Right ventricle myocardium superior (tissue), 1 donor: ENCODE data around the gene UBE2Z. TPM values are rescaled to one million over a fixed set of nuclear protein-coding genes. Genes with fewer than 3 reads are reported as not detected.
"Not testable (repeated sequence)": the region's sequence is repeated elsewhere in the genome, so short reads cannot be mapped to it uniquely, and the experiment has no call there.

Source experiments
- ATAC-seq: fragments of 200-7000 bp; cut with Tn5 transposase; one replicate; pipeline ENCODE4 v1.9.1; 2020; ENCODE audit warnings: mild to moderate bottlenecking; ENCODE audit not compliant: poor library complexity
- DNase-seq: peaks from one replicate; pipeline ENCODE4 v3.0.0-alpha.2; 2020
- intact Hi-C: fragments of 100-400 bp; cut with DNase I; formaldehyde crosslinking; loops from one replicate; pipeline ENCODE4 v1.11.2; 2022
- long read RNA-seq: library from polyadenylated mRNA; unstranded; transcript quantifications from one replicate; pipeline ENCODE4 v2.0.0, GENCODE V29; 2021
- total RNA-seq: library from RNA; stranded (reverse); fragmentation: NEBNext Ultra II Directional; extraction: Animal tissue kit (Norgen Biotek cat#: 25700); gene quantifications from one replicate; pipeline ENCODE4 v1.2.1, GENCODE V29; 2021
- donor health status: DM: no; HTN: yes; CAD: no; lungs with severe emphysema.

Gene UBE2Z
- total RNA-seq = 36.7 TPM
- long read RNA-seq, full-length matches to known transcripts = 39 of 46 reads
- long read RNA-seq, partial matches to known transcripts = 7 of 46 reads
- long read RNA-seq, other reads (novel, unspliced or antisense) = 0 of 46 reads

GRCh38 chr17:48908047-48908843 is at the start of gene UBE2Z:
TSS of gene UBE2Z (plus strand) at chr17:48908407. CDS start at chr17:48908504, 97 bp downstream.
- DNase-seq = peak; percentile 96
- peak; percentile 98 for ATAC-seq
- intact Hi-C loops = no loop called here

GRCh38 chr17:48860034-48860433 is 48.2 kb upstream of the UBE2Z start:
- ATAC-seq (no peak), DNase-seq (no peak)
- intact Hi-C loops = no loop called here

GRCh38 chr17:48860456-48860855 is 47.8 kb upstream of the UBE2Z start:
- no peak for DNase-seq
- intact Hi-C loops = no loop called here
- no peak for ATAC-seq

- no peak for DNase-seq
- intact Hi-C loops = no loop called here
- no peak for ATAC-seq
These were observed 39.2 kb upstream of the UBE2Z start for GRCh38 chr17:48868916-48869500.

GRCh38 chr17:48869821-48870318 is 38.3 kb upstream of the UBE2Z start:
- intact Hi-C loops = no loop called here
- ATAC-seq (peak; percentile 23), DNase-seq (no peak)

GRCh38 chr17:48871035-48871550 is 37.1 kb upstream of the UBE2Z start:
- intact Hi-C loops = no loop called here
- DNase-seq (no peak), ATAC-seq (no peak)

GRCh38 chr17:48871551-48872351 is 36.5 kb upstream of the UBE2Z start:
- intact Hi-C loops = no loop called here
- ATAC-seq = peak; percentile 42
- peak; percentile 48 for DNase-seq

- DNase-seq, ATAC-seq, intact Hi-C loops: not testable (repeated sequence)
These were observed 35.8 kb upstream of the UBE2Z start for GRCh38 chr17:48872409-48872808.

GRCh38 chr17:48873209-48873608 is 35.0 kb upstream of the UBE2Z start:
- ATAC-seq (peak; percentile 36), DNase-seq (no peak)
- intact Hi-C loops = no loop called here

- intact Hi-C loops = no loop called here
- no peak for ATAC-seq
These were observed 34.3 kb upstream of the UBE2Z start for GRCh38 chr17:48873696-48874443.

GRCh38 chr17:48878920-48879898 is 29.0 kb upstream of the UBE2Z start:
- ATAC-seq = peak; percentile 93
- DNase-seq = no peak
- intact Hi-C loops = loop anchor here (2.0 to 5.0 kb wide), 4 partner anchors 64 to 207 kb away; partner anchors contain the start of gene HOXB13

More at GRCh38 chr17:48873696-48874443, 34.3 kb upstream of the UBE2Z start:
- DNase-seq = no peak

GRCh38 chr17:48882272-48882671 is 25.9 kb upstream of the UBE2Z start:
- ATAC-seq (no peak), DNase-seq (no peak)
- intact Hi-C loops = no loop called here

- DNase-seq (no peak), ATAC-seq (no peak)
- intact Hi-C loops = no loop called here
These were observed 25.0 kb upstream of the UBE2Z start for GRCh38 chr17:48883171-48883570.

GRCh38 chr17:48890086-48890485 is 18.1 kb upstream of the UBE2Z start:
- intact Hi-C loops = no loop called here
- DNase-seq = no peak
- no peak for ATAC-seq

GRCh38 chr17:48892940-48893645 is 15.1 kb upstream of the UBE2Z start:
- ATAC-seq (no peak), DNase-seq (no peak)
- intact Hi-C loops = no loop called here
